Globus pallidus (tissue), 1 donor: Measurements from ENCODE around the gene BTN1A1.
"Not testable (repeated sequence)": the region's sequence is repeated elsewhere in the genome, so short reads cannot be mapped to it uniquely, and the experiment has no call there.

Experiments used
- DNase-seq: peaks from one replicate; pipeline ENCODE4 v3.0.0-alpha.2; 2015; ENCODE audit warnings: low spot score

The BTN1A1 gene

GRCh38 chr6:26516481-26517427 lies 16.7 kb downstream of the BTN1A1 start:
- no peak for DNase-seq

- no peak for DNase-seq
Observed at GRCh38 chr6:26519359-26519758, 19.3 kb downstream of the BTN1A1 start.

GRCh38 chr6:26520237-26520849 lies 20.2 kb downstream of the BTN1A1 start:
- DNase-seq: no peak

GRCh38 chr6:26520850-26521599 lies 20.9 kb downstream of the BTN1A1 start:
- peak; percentile 89 for DNase-seq

GRCh38 chr6:26521600-26522391 lies 21.7 kb downstream of the BTN1A1 start:
- peak; percentile 62 for DNase-seq

GRCh38 chr6:26522486-26523228 lies 22.6 kb downstream of the BTN1A1 start:
- not testable (repeated sequence) for DNase-seq

- DNase-seq: not testable (repeated sequence)
Observed at GRCh38 chr6:26524314-26524713, 24.2 kb downstream of the BTN1A1 start.

- no peak for DNase-seq
Observed at GRCh38 chr6:26524722-26525370, 24.7 kb downstream of the BTN1A1 start.

- no peak for DNase-seq
Observed at GRCh38 chr6:26525838-26526237, 25.7 kb downstream of the BTN1A1 start.

GRCh38 chr6:26526928-26527327 lies 26.8 kb downstream of the BTN1A1 start:
- DNase-seq: no peak

GRCh38 chr6:26530203-26530602 lies 30.1 kb downstream of the BTN1A1 start:
- DNase-seq: no peak

- no peak for DNase-seq
Observed at GRCh38 chr6:26531897-26532296, 31.8 kb downstream of the BTN1A1 start.

GRCh38 chr6:26532699-26533531 lies 32.8 kb downstream of the BTN1A1 start:
- DNase-seq: peak; percentile 91

- DNase-seq: no peak
Observed at GRCh38 chr6:26533532-26533931, 33.4 kb downstream of the BTN1A1 start.

- no peak for DNase-seq
Observed at GRCh38 chr6:26534681-26535465, 34.8 kb downstream of the BTN1A1 start.

- peak; percentile 52 for DNase-seq
Observed at GRCh38 chr6:26536571-26537159, 36.6 kb downstream of the BTN1A1 start.

GRCh38 chr6:26537160-26537845 lies 37.2 kb downstream of the BTN1A1 start:
- DNase-seq: peak; percentile 85
